ENCODE results near the gene SHBG. TPM values are rescaled to one million over a fixed set of nuclear protein-coding genes. Genes with fewer than 3 reads are reported as not detected.

Gene SHBG
- polyA plus RNA-seq, 1 donor (not counting 4 experiments of a cell fraction or from before 2014, with no cell fraction given) = 0.14 TPM

DNA sequence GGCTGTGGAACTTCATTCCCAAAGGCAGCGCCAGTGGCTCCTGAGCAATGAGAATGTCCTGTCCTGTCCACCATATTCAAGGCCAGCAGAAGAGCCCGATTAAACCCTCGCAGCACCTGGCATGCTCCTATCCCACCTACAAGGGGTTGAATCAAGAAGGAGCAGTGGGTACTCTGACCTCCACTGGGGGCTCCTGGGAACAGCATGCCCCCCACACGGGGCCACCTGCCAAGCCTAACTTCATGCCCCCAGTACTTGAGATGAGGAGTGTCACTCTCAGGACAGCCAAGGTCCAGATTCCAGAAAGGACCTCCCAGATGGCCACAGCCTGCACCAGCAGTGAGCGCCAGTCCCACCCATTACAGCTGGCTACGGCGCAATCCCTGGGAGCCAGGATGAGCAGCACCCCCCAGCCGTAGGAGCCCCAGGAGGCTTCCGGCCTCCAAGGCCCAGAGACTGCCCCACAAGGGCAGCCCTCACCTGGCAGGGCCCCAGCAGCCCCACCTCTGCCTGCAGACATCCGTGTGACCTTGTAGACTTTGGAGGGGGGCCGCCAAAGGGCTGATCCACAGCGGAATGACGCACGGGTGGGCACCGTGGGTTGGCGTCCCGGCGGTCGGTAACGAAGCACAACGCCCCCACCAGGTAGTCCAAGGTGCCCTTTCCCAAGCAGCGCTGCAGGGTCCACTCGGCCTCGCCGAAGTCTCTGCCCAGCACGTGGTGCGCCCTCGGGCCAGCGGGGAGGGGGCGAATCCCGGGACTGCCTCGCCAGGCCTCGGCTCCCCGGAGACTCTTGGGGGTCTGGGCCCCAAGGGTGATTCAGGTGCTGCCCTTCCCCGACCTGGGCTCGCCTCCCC lies 47.3 kb upstream of the SHBG start:
- FAIRE-seq (no peak), DNase-seq (ENCODE audit: low read depth, low spot score) (no peak)
- no peak for TF ChIP-seq EZH2 (IDR thresholded peaks at IDR 0.05; ENCODE audit: low read length)
- no peak for TF ChIP-seq CTCF (optimal IDR thresholded peaks at IDR 0.05 in 1 of 3, IDR thresholded peaks at IDR 0.05 in 1 of 3, conservative IDR thresholded peaks at IDR 0.05 in 1 of 3; ENCODE audit: extremely low read depth in 1 of 3, insufficient read depth in 2 of 3, low read length in 3 of 3)
- Histone ChIP-seq H3K79me2 (ENCODE audit: control insufficient read depth, insufficient read depth, low read length) (peaks cover 36% of the 10 kb centered on the region), H3K27me3 (ENCODE audit: control insufficient read depth, extremely low read depth, insufficient read depth, low read length) (no peaks in the 10 kb centered on the region), H3K9ac (ENCODE audit: control insufficient read depth, extremely low read depth, insufficient read depth, low read length) (peak overlapping the region; percentile 99), H2AFZ (ENCODE audit: control insufficient read depth, low read length) (no peak overlapping the region), H3K4me1 (ENCODE audit: control insufficient read depth, extremely low read depth, insufficient read depth, low read length) (peaks cover 48% of the 10 kb centered on the region), H3K4me2 (ENCODE audit: control insufficient read depth, extremely low read depth, insufficient read depth, low read depth, low read length) (peak overlapping the region; percentile 93), H3K9me3 (ENCODE audit: control insufficient read depth, low read depth, low read length) (no peaks in the 10 kb centered on the region), H3K4me3 (ENCODE audit: control insufficient read depth in 2 of 3, extremely low read depth in 1 of 3, insufficient read depth in 2 of 3, low read depth in 1 of 3, low read length in 3 of 3) (peak overlapping the region in 1 of 3 experiments; percentile 65), H3K27ac (ENCODE audit: control insufficient read depth, insufficient read depth, low read length) (peak overlapping the region; percentile 99), H3K9me1 (ENCODE audit: control insufficient read depth, extremely low read depth, insufficient read depth, low read length) (peaks cover 3% of the 10 kb centered on the region), H3K36me3 (ENCODE audit: control insufficient read depth in 2 of 2, extremely low read depth in 1 of 2, insufficient read depth in 2 of 2, low read length in 2 of 2) (peaks cover 14 to 34% of the 10 kb centered on the region in 2 experiments), H4K20me1 (ENCODE audit: control insufficient read depth, extremely low read depth, insufficient read depth, low read length) (peaks cover 16% of the 10 kb centered on the region)
- dilution Hi-C loops (cut with MboI; ENCODE audit: extremely low pct_ligation_motif_present, low sequenced_read_pairs) = no loop called here

- no peak for TF ChIP-seq CTCF (optimal IDR thresholded peaks at IDR 0.05 in 1 of 3, IDR thresholded peaks at IDR 0.05 in 1 of 3, conservative IDR thresholded peaks at IDR 0.05 in 1 of 3; ENCODE audit: extremely low read depth in 1 of 3, insufficient read depth in 2 of 3, low read length in 3 of 3)
- TF ChIP-seq EZH2 (IDR thresholded peaks at IDR 0.05; ENCODE audit: low read length) = no peak
- H3K27ac ChIP-seq (ENCODE audit: control insufficient read depth, insufficient read depth, low read length) = peak within 1 kb of the TSS; percentile 99
- peaks cover 50% of the 10 kb centered on the region for H3K4me1 ChIP-seq (ENCODE audit: control insufficient read depth, extremely low read depth, insufficient read depth, low read length)
- H3K36me3 ChIP-seq (ENCODE audit: control insufficient read depth in 2 of 2, extremely low read depth in 1 of 2, insufficient read depth in 2 of 2, low read length in 2 of 2) = peaks cover 14 to 31% of the 10 kb centered on the region in 2 experiments
- peak within 1 kb of the TSS; percentile 93 for H3K4me2 ChIP-seq (ENCODE audit: control insufficient read depth, extremely low read depth, insufficient read depth, low read depth, low read length)
- H4K20me1 ChIP-seq (ENCODE audit: control insufficient read depth, extremely low read depth, insufficient read depth, low read length) = peaks cover 9% of the 10 kb centered on the region
- dilution Hi-C loops (cut with MboI; ENCODE audit: extremely low pct_ligation_motif_present, low sequenced_read_pairs) = no loop called here
- no peaks in the 10 kb centered on the region for H3K9me3 ChIP-seq (ENCODE audit: control insufficient read depth, low read depth, low read length)
- peak within 1 kb of the TSS; percentile 99 for H3K9ac ChIP-seq (ENCODE audit: control insufficient read depth, extremely low read depth, insufficient read depth, low read length)
- peaks cover 42% of the 10 kb centered on the region for H3K79me2 ChIP-seq (ENCODE audit: control insufficient read depth, insufficient read depth, low read length)
- peaks cover 3% of the 10 kb centered on the region for H3K9me1 ChIP-seq (ENCODE audit: control insufficient read depth, extremely low read depth, insufficient read depth, low read length)
- peak within 1 kb of the TSS; percentile 47 to 94 (median 65) for H3K4me3 ChIP-seq (ENCODE audit: control insufficient read depth in 2 of 3, extremely low read depth in 1 of 3, insufficient read depth in 2 of 3, low read depth in 1 of 3, low read length in 3 of 3)
- DNase-seq (ENCODE audit: low read depth, low spot score) = no peak
- no peaks in the 10 kb centered on the region for H3K27me3 ChIP-seq (ENCODE audit: control insufficient read depth, extremely low read depth, insufficient read depth, low read length)
- H2AFZ ChIP-seq (ENCODE audit: control insufficient read depth, low read length) = peak within 1 kb of the TSS; percentile 100
- no peak for FAIRE-seq
These were observed 46.5 kb upstream of the SHBG start, which contains the start of gene MPDU1 for GRCh38 chr17:7583253-7584109. MPDU1 (plus strand) TSS chr17:7583852; CDS start chr17:7583863, 11 bp downstream.
